K562 (cell line): Measurements from ENCODE around the gene HEY2. TPM values are rescaled to one million over a fixed set of nuclear protein-coding genes. Genes with fewer than 3 reads are reported as not detected.

Experiments
- CBX2 ChIP-seq: fragments of 200-600 bp; sonication (generic); IDR thresholded peaks from one replicate; pipeline ENCODE4 v1.6.1; 2012; ENCODE audit warnings: mild to moderate bottlenecking, low read length, inconsistent platforms; ENCODE audit not compliant: insufficient read depth, poor library complexity, severe bottlenecking
- CBX8 ChIP-seq: fragments of 200-600 bp; sonication (generic); IDR thresholded peaks from 2 replicates; pipeline ENCODE4 v1.6.1; 2012; ENCODE audit warnings: borderline replicate concordance, mixed run types, low read depth, mild to moderate bottlenecking, moderate library complexity, mixed read lengths, low read length, control low read depth, inconsistent platforms; ENCODE audit not compliant: poor library complexity, severe bottlenecking; ENCODE audit errors: extremely low read depth
- CTCF ChIP-seq, 3 experiments: IDR thresholded peaks in 2 of 3; conservative IDR thresholded peaks in 1 of 3; 2 replicates each; pipeline ENCODE4 v1.5.1; 2011 to 2012; ENCODE audit warnings: low read length in 3 of 3, mild to moderate bottlenecking in 3 of 3, control low read depth in 2 of 3, improper control_type of control experiment in 1 of 3, inconsistent platforms in 1 of 3, low read depth in 1 of 3, mixed read lengths in 1 of 3, moderate library complexity in 1 of 3; ENCODE audit not compliant: insufficient read depth in 2 of 3
- GTF3C2 ChIP-seq: IDR thresholded peaks from 3 replicates; pipeline ENCODE4 v1.6.1; 2011; ENCODE audit warnings: borderline replicate concordance, mild to moderate bottlenecking, moderate library complexity; ENCODE audit not compliant: insufficient read length; ENCODE audit errors: extremely low read depth
- HEY1 ChIP-seq: fragments of 250-450 bp; sonication (Bioruptor Pico); IDR thresholded peaks from 2 replicates; pipeline ENCODE4 v1.5.0; 2020; ENCODE audit warnings: mild to moderate bottlenecking, moderate library complexity, borderline replicate concordance
- HNRNPK ChIP-seq: fragments of 200-400 bp; formaldehyde crosslinking; IDR thresholded peaks from one replicate; pipeline ENCODE4 v1.6.1; 2018; ENCODE audit warnings: mild to moderate bottlenecking, low read depth, low read length; ENCODE audit not compliant: poor library complexity, severe bottlenecking
- HNRNPLL ChIP-seq: fragments of 200-400 bp; formaldehyde crosslinking; IDR thresholded peaks from 2 replicates; pipeline ENCODE4 v1.6.1; 2017; ENCODE audit warnings: low read length, low read depth, mild to moderate bottlenecking; ENCODE audit not compliant: poor library complexity, severe bottlenecking
- IRF1 ChIP-seq: sonication (generic); formaldehyde crosslinking; IDR thresholded peaks from 2 replicates; pipeline ENCODE4 v1.8.0; 2022; ENCODE audit warnings: missing genetic modification reagents, mild to moderate bottlenecking, borderline replicate concordance
- PKNOX1 ChIP-seq: fragments of 450-650 bp; IDR thresholded peaks from 2 replicates; pipeline ENCODE4 v1.6.1; 2016
- RNF2 ChIP-seq: sonication (generic); IDR thresholded peaks from 2 replicates; pipeline ENCODE4 v1.6.1; 2016
- TAL1 ChIP-seq: fragments of 450-650 bp; IDR thresholded peaks from 2 replicates; pipeline ENCODE4 v1.6.1; 2016; ENCODE audit warnings: mild to moderate bottlenecking
- TCF15 ChIP-seq: fragments of 250-450 bp; sonication (Bioruptor Pico); IDR thresholded peaks from 2 replicates; pipeline ENCODE4 v1.8.0; 2022; ENCODE audit warnings: moderate library complexity, mild to moderate bottlenecking, inconsistent platforms
- ZFP36 ChIP-seq: fragments of 150-350 bp; IDR thresholded peaks from 2 replicates; pipeline ENCODE4 v1.6.1; 2018; ENCODE audit warnings: low read length, low read depth; ENCODE audit not compliant: partially characterized antibody
- ZNF263 ChIP-seq: sonication (generic); formaldehyde crosslinking; IDR thresholded peaks from 2 replicates; pipeline ENCODE4 v1.8.0; 2022; ENCODE audit warnings: mild to moderate bottlenecking, missing genetic modification reagents, borderline replicate concordance
- ZNF75A ChIP-seq: fragments of 450-650 bp; formaldehyde crosslinking; IDR thresholded peaks from 2 replicates; pipeline ENCODE4 v1.4.0; 2020; ENCODE audit warnings: mild to moderate bottlenecking
- polyA plus RNA-seq, 8 experiments: library from polyadenylated mRNA; depleted of rRNA in 4 of 8; stranded (reverse) in 5 of 8; unstranded in 3 of 8; fragments of >200 nt; fragmentation: Nextera tagmentation in 2 of 8; fragmentation: Illumina TruSeq in 1 of 8; extraction: Ambion mirVana in 2 of 8; extraction: Trizol in 1 of 8; gene quantifications; 2 replicates each; pipeline versions ENCODE4 v1.2.1 to v1.2.3, GENCODE V29; 2011 to 2014; ENCODE audit warnings: inconsistent platforms in 1 of 8, missing spikeins in 1 of 8
- total RNA-seq, 7 experiments: library from RNA; depleted of rRNA in 6 of 7; stranded (reverse); fragments of >200 nt in 6 of 7; fragmentation: Illumina TruSeq in 2 of 7; extraction: Trizol in 2 of 7; gene quantifications; 2 replicates each; pipeline versions ENCODE4 v1.2.1 to v1.2.3, GENCODE V29; 2011 to 2021; ENCODE audit warnings: low replicate concordance in 1 of 7

Gene HEY2
- total and polyA plus RNA-seq, 9 of the 15 experiments (the other 6 are each of a cell fraction or from before 2014, with no cell fraction given) = 0.03 to 0.07 (median 0.06) TPM; not detected in 5

- TF ChIP-seq CTCF (IDR thresholded peaks at IDR 0.05 in 2 of 3, conservative IDR thresholded peaks at IDR 0.05 in 1 of 3; ENCODE audit: insufficient read depth in 2 of 3, low read depth in 1 of 3, low read length in 3 of 3) = peak; percentile 11 to 21 (median 19); a peak in 2 of 6 replicates
- peak; percentile 95 for TF ChIP-seq CBX8
- TF ChIP-seq ZNF263 = no peak
- no peak for TF ChIP-seq IRF1 (CRISPR knock-in tag)
- TF ChIP-seq ZFP36 = peak; percentile 53
- TF ChIP-seq TCF15 (CRISPR knock-in tag) = no peak
- TF ChIP-seq ZNF75A = no peak
- no peak for TF ChIP-seq GTF3C2
- TF ChIP-seq PKNOX1 = peak; percentile 16; the same call in 1 of the 2 replicates
- TF ChIP-seq HNRNPK = no peak
- peak; percentile 24 for TF ChIP-seq HNRNPLL
- no peak for TF ChIP-seq TAL1
- TF ChIP-seq CBX2 = peak; percentile 92
- TF ChIP-seq RNF2 = 0 out of 2 replicates have a peak, but pooled peaks have one; percentile 17
- TF ChIP-seq HEY1 (CRISPR knock-in tag) = no peak
Observed at GRCh38 chr6:125746731-125747588, 2.5 kb upstream of the HEY2 start (continued).
